Fibroblast of villous mesenchyme (primary cell): ENCODE data around the gene PSORS1C2. TPM values are rescaled to one million over a fixed set of nuclear protein-coding genes. Genes with fewer than 3 reads are reported as not detected.
"Not testable (repeated sequence)": the region's sequence is repeated elsewhere in the genome, so short reads cannot be mapped to it uniquely, and the experiment has no call there.

ENCODE experiments used
- DNase-seq: peaks from one replicate; pipeline ENCODE4 v3.0.0-alpha.2; 2010; ENCODE audit warnings: low read depth
- H3K4me3 ChIP-seq: 2 replicates; pipeline ENCODE4 v1.5.1; 2011; ENCODE audit warnings: low read depth, mild to moderate bottlenecking, low read length
- total RNA-seq: library from RNA; depleted of rRNA; stranded (reverse); fragments of >200 nt; gene quantifications from 2 replicates; pipeline ENCODE4 v1.2.3, GENCODE V29; 2012
- TF ChIP-seq, protein P1 (sequence below): IDR thresholded peaks from 2 replicates; pipeline ENCODE4 v1.5.1; 2012; ENCODE audit warnings: low read depth, mild to moderate bottlenecking, low read length; ENCODE audit not compliant: insufficient read depth

The PSORS1C2 gene
- total RNA-seq, 1 donor, result not detected

DNA sequence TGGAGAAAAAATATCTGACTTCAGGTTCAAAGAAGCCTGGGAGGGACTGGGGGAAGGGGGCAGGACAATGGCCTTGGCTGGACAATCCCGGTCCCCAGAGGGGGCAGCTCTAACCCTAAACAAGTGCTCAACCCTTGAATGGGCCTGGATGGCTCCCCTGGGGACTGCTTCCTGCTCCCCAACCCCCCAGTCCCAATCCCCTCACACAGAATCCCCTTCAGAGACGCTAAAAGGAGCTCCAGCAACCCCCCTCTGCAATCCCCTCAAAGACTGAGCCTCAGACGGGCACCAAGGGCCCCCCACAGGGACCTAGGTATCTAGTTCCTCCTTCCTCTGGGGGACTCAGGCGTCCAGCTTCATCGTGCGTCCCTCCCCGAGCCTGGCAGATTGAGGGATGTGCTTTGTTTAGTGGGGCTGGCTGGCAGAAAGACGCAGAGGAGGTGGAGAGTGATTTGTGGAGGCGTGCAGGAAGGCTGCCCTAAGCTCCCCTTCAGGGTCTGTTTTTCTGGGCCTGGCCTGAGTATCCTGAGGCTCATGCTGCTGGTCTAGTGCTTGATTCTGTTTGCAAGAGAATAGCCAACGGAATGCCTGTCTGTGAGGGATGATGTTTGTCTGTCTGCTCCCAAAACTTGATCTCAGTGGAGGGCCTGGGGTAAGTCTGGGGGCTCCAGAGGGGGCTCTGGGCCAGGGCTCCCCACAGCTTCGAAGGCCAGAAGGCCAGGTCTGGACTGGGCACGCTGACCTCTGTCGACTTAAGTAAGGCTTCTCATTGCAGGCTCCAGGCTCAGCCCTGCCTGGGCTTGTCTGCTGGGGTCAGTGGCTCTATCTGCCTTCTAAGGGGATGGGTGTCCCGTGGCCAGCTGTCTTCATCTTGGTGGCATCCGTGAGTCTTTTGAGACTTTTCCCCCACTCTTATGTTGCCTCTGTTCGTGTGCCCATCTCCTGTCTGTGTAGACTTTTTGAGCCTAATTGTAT is 33.4 kb upstream of the PSORS1C2 start:
- TF ChIP-seq, protein P1, sequence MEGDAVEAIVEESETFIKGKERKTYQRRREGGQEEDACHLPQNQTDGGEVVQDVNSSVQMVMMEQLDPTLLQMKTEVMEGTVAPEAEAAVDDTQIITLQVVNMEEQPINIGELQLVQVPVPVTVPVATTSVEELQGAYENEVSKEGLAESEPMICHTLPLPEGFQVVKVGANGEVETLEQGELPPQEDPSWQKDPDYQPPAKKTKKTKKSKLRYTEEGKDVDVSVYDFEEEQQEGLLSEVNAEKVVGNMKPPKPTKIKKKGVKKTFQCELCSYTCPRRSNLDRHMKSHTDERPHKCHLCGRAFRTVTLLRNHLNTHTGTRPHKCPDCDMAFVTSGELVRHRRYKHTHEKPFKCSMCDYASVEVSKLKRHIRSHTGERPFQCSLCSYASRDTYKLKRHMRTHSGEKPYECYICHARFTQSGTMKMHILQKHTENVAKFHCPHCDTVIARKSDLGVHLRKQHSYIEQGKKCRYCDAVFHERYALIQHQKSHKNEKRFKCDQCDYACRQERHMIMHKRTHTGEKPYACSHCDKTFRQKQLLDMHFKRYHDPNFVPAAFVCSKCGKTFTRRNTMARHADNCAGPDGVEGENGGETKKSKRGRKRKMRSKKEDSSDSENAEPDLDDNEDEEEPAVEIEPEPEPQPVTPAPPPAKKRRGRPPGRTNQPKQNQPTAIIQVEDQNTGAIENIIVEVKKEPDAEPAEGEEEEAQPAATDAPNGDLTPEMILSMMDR, result no peak
- DNase-seq, result no peak
- no peak overlapping the region for H3K4me3 ChIP-seq

DNA sequence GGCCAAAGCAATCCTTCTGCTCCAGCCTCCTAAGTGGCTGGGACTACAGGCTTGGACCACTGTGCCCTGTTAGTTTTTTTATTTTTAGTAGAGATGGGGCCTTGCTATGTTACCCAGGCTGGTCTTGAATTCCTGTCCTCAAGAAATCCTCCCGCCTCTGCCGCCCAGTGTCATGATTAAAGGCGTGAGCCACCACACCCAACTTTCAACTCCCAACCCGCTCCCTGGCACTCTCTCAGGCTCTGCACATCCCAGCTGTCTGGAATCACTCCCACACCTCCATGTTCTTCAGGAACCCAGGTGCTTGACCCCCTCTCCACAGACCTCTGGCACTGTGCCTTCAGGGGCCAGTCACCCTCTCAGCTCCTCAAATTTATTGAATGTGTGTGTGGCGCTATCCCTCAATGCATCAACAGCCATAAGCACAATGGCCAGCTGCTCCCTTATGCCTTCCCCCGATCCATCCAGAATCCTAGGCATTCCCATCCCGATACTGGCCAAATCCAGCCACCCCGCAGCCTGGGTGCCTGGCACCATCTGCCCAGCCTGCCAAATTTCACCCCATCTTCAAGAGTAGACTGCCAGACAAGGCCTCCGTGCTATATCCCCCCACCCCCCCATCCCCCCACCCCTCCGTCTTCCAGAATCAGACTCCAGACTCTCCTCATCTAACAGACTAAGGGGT is 32.3 kb upstream of the PSORS1C2 start:
- H3K4me3 ChIP-seq, result no peak overlapping the region
- no peak for DNase-seq
- TF ChIP-seq, protein P1, result no peak

- TF ChIP-seq, protein P1, result no peak
- no peak for DNase-seq
- no peak within 1 kb of the TSS for H3K4me3 ChIP-seq
Measured at GRCh38 chr6:31170600-31170881, 31.7 kb upstream of the PSORS1C2 start, which contains the start of gene POU5F1. Gene POU5F1 (minus strand): TSS chr6:31170682. CDS start chr6:31170620, 62 bp downstream.

DNA sequence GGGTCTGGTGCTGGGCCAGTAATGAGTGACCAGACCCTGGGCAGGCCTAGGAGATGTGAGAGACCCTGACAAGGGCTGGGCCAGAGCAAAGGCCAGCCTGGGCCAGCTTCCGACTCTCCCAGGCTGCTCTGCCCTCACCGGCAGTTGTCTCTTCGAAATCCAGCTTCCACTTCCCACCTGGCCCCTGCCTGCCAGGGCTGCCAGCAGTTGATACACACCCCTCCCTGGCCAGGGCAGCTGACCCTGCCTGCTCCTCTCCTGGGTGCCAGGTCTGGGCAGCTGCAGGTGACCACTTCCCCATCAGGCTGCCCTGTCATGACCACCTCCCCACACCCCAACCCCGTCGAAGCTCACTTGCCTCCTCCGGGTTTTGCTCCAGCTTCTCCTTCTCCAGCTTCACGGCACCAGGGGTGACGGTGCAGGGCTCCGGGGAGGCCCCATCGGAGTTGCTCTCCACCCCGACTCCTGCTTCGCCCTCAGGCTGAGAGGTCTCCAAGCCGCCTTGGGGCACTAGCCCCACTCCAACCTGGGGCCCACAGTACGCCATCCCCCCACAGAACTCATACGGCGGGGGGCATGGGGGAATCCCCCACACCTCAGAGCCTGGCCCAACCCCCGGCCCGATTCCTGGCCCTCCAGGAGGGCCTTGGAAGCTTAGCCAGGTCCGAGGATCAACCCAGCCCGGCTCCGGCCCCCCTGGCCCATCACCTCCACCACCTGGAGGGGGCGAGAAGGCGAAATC is 31.2 kb upstream of the PSORS1C2 start:
- DNase-seq, H3K4me3 ChIP-seq: not testable (repeated sequence)

DNA sequence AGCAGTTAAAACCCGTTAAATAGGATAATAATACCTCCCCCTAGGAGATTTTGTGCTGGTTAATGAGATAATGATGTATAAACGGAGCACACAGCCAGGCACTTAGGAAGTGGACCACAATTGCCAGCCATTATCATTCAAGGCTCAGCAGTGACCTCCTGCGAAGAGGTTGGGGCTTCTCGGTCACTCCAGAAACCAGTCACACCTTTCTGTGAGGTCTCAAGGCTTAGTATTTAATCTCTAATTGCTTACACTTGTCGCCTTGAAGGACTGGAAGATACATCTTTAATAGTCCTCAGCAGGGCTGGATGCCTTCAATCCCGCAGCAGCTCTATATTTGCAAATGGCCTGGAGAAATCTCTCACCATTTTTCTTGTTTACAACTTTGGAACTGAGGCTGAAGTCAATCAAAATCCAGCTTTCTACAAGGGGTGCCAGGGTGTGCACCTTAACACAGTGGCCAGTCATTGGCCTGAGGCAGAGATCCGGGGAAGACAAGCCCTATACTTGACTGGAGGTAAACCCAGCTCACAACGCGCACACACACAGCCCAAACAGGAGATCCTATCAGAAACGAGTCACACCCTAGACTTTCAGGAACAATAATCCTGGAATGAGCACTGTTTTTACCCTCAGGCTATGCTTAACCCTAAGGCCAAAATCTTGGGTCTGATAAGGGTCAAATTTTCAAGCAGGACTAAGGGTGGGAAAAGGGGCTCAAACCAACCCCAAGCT is 30.4 kb upstream of the PSORS1C2 start:
- TF ChIP-seq, protein P1, result no peak
- no peak overlapping the region for H3K4me3 ChIP-seq
- DNase-seq, result no peak

GRCh38 chr6:31168606-31169005 is 29.7 kb upstream of the PSORS1C2 start:
- TF ChIP-seq, protein P1, result no peak
- no peak overlapping the region for H3K4me3 ChIP-seq
- no peak for DNase-seq
